GM12878 (cell line): ENCODE results near the gene PDE1C. TPM values are rescaled to one million over a fixed set of nuclear protein-coding genes. Genes with fewer than 3 reads are reported as not detected.

ENCODE experiments used
- ATAC-seq: fragments of 200-7000 bp; cut with Tn5 transposase; 3 replicates; pipeline ENCODE4 v1.9.1; 2020; ENCODE audit warnings: mild to moderate bottlenecking, moderate library complexity
- BruUV-seq: library from RNA; stranded (reverse); fragments of 400-500 nt; replicated peaks from 2 replicates; lab custom pipeline; 2021; lab: Mats Ljungman, UMichigan
- CTCF ChIA-PET: fragments of 300-600 bp; sonication (Branson Sonifier 250); formaldehyde crosslinking; extraction: SDS; loops from one replicate; lab custom pipeline; 2021; ENCODE audit warnings: inconsistent platforms; lab: Yijun Ruan, JAX
- POLR2A ChIA-PET: fragments of 350-600 bp; formaldehyde crosslinking; extraction: SDS; loops from one replicate; lab custom pipeline; 2021; ENCODE audit warnings: inconsistent platforms; lab: Charles Lee
- RAD21 ChIA-PET: fragments of 300-600 bp; sonication (Branson Sonifier 250); formaldehyde crosslinking; loops from one replicate; lab custom pipeline; 2023; ENCODE audit warnings: antibody characterized with exemption; ENCODE audit not compliant: unreplicated experiment; lab: Charles Lee
- SMC1A ChIA-PET: fragments of 300-600 bp; sonication (Branson Sonifier 250); formaldehyde crosslinking; loops from one replicate; lab custom pipeline; 2023; ENCODE audit not compliant: unreplicated experiment, uncharacterized antibody; lab: Charles Lee
- DNase-seq: peaks from one replicate; pipeline ENCODE4 v3.0.0-alpha.2; 2011; ENCODE audit warnings: low read depth, low spot score
- FAIRE-seq: peaks from 3 replicates; lab custom pipeline; 2011; peaks lifted over from hg19 to GRCh38; lab: Jason Lieb, UNC
- H2AFZ ChIP-seq: 2 replicates; pipeline ENCODE4 v1.6.0; 2011; ENCODE audit warnings: low read depth, low read length, control low read depth; ENCODE audit not compliant: control insufficient read depth
- H3K27ac ChIP-seq: 2 replicates; pipeline ENCODE4 v1.5.1; 2011; ENCODE audit warnings: control low read depth; ENCODE audit not compliant: control insufficient read depth, insufficient read depth
- H3K27me3 ChIP-seq, 2 experiments: replicated peaks in 1 of 2; 2 replicates each; pipeline versions ENCODE4 v1.6.0 to v1.6.1; 2011; ENCODE audit warnings: low read length in 1 of 2; ENCODE audit not compliant: control insufficient read depth in 2 of 2, insufficient read depth in 2 of 2
- H3K36me3 ChIP-seq, 2 experiments: 2 replicates each; pipeline ENCODE4 v1.5.1; 2011; ENCODE audit warnings: low read length in 1 of 2; ENCODE audit not compliant: control insufficient read depth in 2 of 2, insufficient read depth in 2 of 2
- H3K4me1 ChIP-seq: 2 replicates; pipeline ENCODE4 v1.6.1; 2011; ENCODE audit warnings: mild to moderate bottlenecking, low read length, moderate library complexity, mixed read lengths; ENCODE audit not compliant: control insufficient read depth, insufficient read depth
- H3K4me2 ChIP-seq: 2 replicates; pipeline ENCODE4 v1.6.0; 2011; ENCODE audit warnings: control low read depth; ENCODE audit not compliant: control insufficient read depth, insufficient read depth
- H3K4me3 ChIP-seq: fragments of 200-600 bp; sonication (generic); 2 replicates; pipeline ENCODE4 v1.5.1; 2016
- H3K79me2 ChIP-seq: 2 replicates; pipeline ENCODE4 v1.6.0; 2011; ENCODE audit warnings: low read length; ENCODE audit not compliant: control insufficient read depth, insufficient read depth
- H3K9ac ChIP-seq: 2 replicates; pipeline ENCODE4 v1.8.0; 2011; ENCODE audit warnings: low read length, control low read depth, mixed read lengths; ENCODE audit not compliant: control insufficient read depth, insufficient read depth
- H3K9me3 ChIP-seq: replicated peaks from 3 replicates; pipeline ENCODE4 v1.5.1; 2011; ENCODE audit warnings: mild to moderate bottlenecking, low read length; ENCODE audit not compliant: control insufficient read depth, insufficient read depth
- H4K20me1 ChIP-seq: 2 replicates; pipeline ENCODE4 v1.6.0; 2011; ENCODE audit not compliant: control insufficient read depth, insufficient read depth
- BHLHE40 ChIP-seq, 2 experiments: fragments of 450-650 bp in 1 of 2; IDR thresholded peaks; 2 replicates each; pipeline ENCODE4 v1.6.1; 2011 to 2017; ENCODE audit warnings: low read depth in 2 of 2, borderline replicate concordance in 1 of 2, improper control_type of control experiment in 1 of 2, low read length in 1 of 2, mild to moderate bottlenecking in 1 of 2
- CHD1 ChIP-seq: IDR thresholded peaks from 2 replicates; pipeline ENCODE4 v1.6.1; 2012; ENCODE audit warnings: low read depth, low read length, improper control_type of control experiment
- EZH2 ChIP-seq: IDR thresholded peaks from 2 replicates; pipeline ENCODE4 v1.6.1; 2012; ENCODE audit warnings: low read depth, mild to moderate bottlenecking, control low read depth, inconsistent platforms, low read length, borderline replicate concordance; ENCODE audit not compliant: control insufficient read depth
- JUND ChIP-seq: IDR thresholded peaks from 2 replicates; pipeline ENCODE4 v1.6.1; 2012; ENCODE audit warnings: low read depth, mild to moderate bottlenecking, low read length, improper control_type of control experiment, moderate library complexity
- LARP7 ChIP-seq: fragments of 450-650 bp; IDR thresholded peaks from 2 replicates; pipeline ENCODE4 v1.6.1; 2017; ENCODE audit warnings: mild to moderate bottlenecking
- NFXL1 ChIP-seq: fragments of 450-650 bp; IDR thresholded peaks from 2 replicates; pipeline ENCODE4 v1.6.1; 2017; ENCODE audit warnings: antibody characterized with exemption, mild to moderate bottlenecking, borderline replicate concordance
- ZNF384 ChIP-seq: IDR thresholded peaks from 2 replicates; pipeline ENCODE4 v1.6.1; 2012; ENCODE audit warnings: low read depth, mild to moderate bottlenecking, low read length, improper control_type of control experiment, borderline replicate concordance
- WGBS: methylation state at CpG from one replicate; pipeline ENCODE4 v1.1.6; 2016; ENCODE audit warnings: low lambda C conversion rate; ENCODE audit not compliant: insufficient replicate concordance, insufficient coverage; ENCODE audit errors: missing lambda C conversion rate; 5-methylcytosine and 5-hydroxymethylcytosine counted together
- in situ Hi-C: fragments of 300-500 bp; cut with MboI; formaldehyde crosslinking; loops from 9 replicates; pipeline ENCODE4 v1.14.3; 2018; ENCODE audit warnings: mixed read lengths
- intact Hi-C: fragments of 100-400 bp; cut with micrococcal nuclease; formaldehyde crosslinking; loops from one replicate; pipeline ENCODE4 v1.14.2; 2022; ENCODE audit not compliant: unreplicated experiment
- polyA plus RNA-seq, 11 experiments: library from polyadenylated mRNA; depleted of rRNA in 4 of 11; unstranded in 6 of 11; stranded (reverse) in 5 of 11; fragments of >200 nt; fragmentation: Nextera tagmentation in 4 of 11; fragmentation: Illumina TruSeq in 1 of 11; extraction: Ambion mirVana in 4 of 11; extraction: Trizol in 1 of 11; gene quantifications; 1 replicate in 1 of 11; 2 replicates in 10 of 11; pipeline versions ENCODE4 v1.2.1 to v1.2.3, GENCODE V29; 2011 to 2016; ENCODE audit warnings: inconsistent platforms in 2 of 11, missing spikeins in 2 of 11, low read depth in 1 of 11
- total RNA-seq, 4 experiments: library from RNA; depleted of rRNA in 3 of 4; stranded (reverse); fragments of >200 nt in 3 of 4; fragmentation: Illumina TruSeq in 1 of 4; extraction: Trizol in 1 of 4; gene quantifications; 2 replicates each; pipeline versions ENCODE4 v1.2.1 to v1.2.3, GENCODE V29; 2013 to 2021
- TF ChIP-seq, protein P1 (sequence below): fragments of 450-650 bp; formaldehyde crosslinking; IDR thresholded peaks from 2 replicates; pipeline ENCODE4 v1.5.0; 2022; ENCODE audit warnings: mild to moderate bottlenecking, missing genetic modification characterization
- TF ChIP-seq, protein P2 (sequence below): IDR thresholded peaks from 2 replicates; pipeline ENCODE4 v1.6.1; 2012; ENCODE audit warnings: mild to moderate bottlenecking, low read depth, low read length
- TF ChIP-seq, protein P3 (sequence below): fragments of 450-650 bp; IDR thresholded peaks from 2 replicates; pipeline ENCODE4 v1.6.1; 2017; ENCODE audit warnings: low read depth, mild to moderate bottlenecking, moderate library complexity
- TF ChIP-seq, protein P4 (sequence below): IDR thresholded peaks from 2 replicates; pipeline ENCODE4 v1.6.1; 2011; ENCODE audit warnings: low read depth, low read length, improper control_type of control experiment, borderline replicate concordance

PDE1C gene
- total and polyA plus RNA-seq, 10 of the 15 experiments (the other 5 are each of a cell fraction or from before 2014, with no cell fraction given) = 0.29 to 2.3 (median 0.70) TPM

DNA sequence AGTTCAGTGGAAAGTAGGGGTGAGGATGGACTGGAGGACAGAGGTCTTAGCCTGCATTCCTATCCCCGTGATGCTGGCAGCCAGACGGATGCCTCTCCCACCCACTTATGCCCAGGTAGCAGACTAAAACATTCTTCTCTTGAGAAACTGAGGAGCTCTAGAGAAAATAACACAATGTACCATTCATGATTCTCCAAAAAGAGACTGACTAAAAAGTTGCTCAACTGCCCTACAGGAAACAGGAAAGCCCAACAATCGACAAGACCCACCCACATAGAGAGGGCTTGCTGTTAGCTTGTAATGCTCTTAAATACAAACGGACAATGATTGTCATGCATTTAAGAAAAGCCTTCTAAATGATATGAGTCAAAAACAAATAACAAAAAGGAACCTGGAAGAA, 33.2 kb upstream of the PDE1C start (continued):
- TF ChIP-seq, protein P1, sequence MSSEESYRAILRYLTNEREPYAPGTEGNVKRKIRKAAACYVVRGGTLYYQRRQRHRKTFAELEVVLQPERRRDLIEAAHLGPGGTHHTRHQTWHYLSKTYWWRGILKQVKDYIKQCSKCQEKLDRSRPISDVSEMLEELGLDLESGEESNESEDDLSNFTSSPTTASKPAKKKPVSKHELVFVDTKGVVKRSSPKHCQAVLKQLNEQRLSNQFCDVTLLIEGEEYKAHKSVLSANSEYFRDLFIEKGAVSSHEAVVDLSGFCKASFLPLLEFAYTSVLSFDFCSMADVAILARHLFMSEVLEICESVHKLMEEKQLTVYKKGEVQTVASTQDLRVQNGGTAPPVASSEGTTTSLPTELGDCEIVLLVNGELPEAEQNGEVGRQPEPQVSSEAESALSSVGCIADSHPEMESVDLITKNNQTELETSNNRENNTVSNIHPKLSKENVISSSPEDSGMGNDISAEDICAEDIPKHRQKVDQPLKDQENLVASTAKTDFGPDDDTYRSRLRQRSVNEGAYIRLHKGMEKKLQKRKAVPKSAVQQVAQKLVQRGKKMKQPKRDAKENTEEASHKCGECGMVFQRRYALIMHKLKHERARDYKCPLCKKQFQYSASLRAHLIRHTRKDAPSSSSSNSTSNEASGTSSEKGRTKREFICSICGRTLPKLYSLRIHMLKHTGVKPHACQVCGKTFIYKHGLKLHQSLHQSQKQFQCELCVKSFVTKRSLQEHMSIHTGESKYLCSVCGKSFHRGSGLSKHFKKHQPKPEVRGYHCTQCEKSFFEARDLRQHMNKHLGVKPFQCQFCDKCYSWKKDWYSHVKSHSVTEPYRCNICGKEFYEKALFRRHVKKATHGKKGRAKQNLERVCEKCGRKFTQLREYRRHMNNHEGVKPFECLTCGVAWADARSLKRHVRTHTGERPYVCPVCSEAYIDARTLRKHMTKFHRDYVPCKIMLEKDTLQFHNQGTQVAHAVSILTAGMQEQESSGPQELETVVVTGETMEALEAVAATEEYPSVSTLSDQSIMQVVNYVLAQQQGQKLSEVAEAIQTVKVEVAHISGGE = no peak

DNA sequence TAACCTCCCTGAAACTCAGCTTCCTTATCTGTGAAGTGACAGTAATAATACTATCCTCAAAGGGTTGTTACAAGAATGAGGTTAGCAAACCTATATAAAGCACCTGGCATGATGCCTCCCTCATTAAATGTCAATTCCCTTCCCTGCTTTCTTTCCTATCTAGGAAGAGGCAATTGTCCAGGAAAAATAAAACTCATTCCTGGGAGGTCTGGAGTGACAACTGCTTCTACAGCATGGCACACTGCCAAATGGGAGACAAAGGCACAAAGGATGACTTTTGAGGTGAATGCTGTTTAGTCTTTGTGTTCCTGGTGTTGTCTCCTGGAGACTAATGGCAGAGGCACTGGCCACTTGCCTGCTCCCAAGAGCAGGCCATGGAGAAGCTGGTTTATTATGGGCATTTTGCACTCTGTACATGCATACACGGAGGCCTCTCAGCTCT, 32.2 kb upstream of the PDE1C start:
- no peak overlapping the region for H2AFZ ChIP-seq
- ATAC-seq (no peak), FAIRE-seq (no peak), DNase-seq (no peak)
- CTCF ChIA-PET = no interaction called here
- in situ Hi-C loops (no loop called here), intact Hi-C loops (no loop called here)
- H3K79me2 ChIP-seq = no peaks in the 10 kb centered on the region
- POLR2A ChIA-PET = no interaction called here
- no peak overlapping the region for H3K27ac ChIP-seq
- H4K20me1 ChIP-seq = no peaks in the 10 kb centered on the region
- no TSS peak for BruUV-seq
- SMC1A ChIA-PET = no interaction called here
- H3K4me3 ChIP-seq = no peak overlapping the region
- no peak overlapping the region for H3K9ac ChIP-seq
- H3K4me1 ChIP-seq = no peaks in the 10 kb centered on the region
- WGBS = 67% methylated on average over 1 of the region's 1 CpG
- no peaks in the 10 kb centered on the region for H3K27me3 ChIP-seq
- H3K4me2 ChIP-seq = no peak overlapping the region
- RAD21 ChIA-PET = no interaction called here
- no peaks in the 10 kb centered on the region for H3K36me3 ChIP-seq
- H3K9me3 ChIP-seq = no peaks in the 10 kb centered on the region; the same call in 2 of the 3 replicates
- TF ChIP-seq EZH2 = no peak
- TF ChIP-seq BHLHE40 (IDR thresholded peaks at IDR 0.05; ENCODE audit: borderline replicate concordance in 1 of 2, low read depth in 2 of 2, low read length in 1 of 2) = no peak
- TF ChIP-seq NFXL1 = no peak
- TF ChIP-seq LARP7 = no peak
- TF ChIP-seq, protein P2, sequence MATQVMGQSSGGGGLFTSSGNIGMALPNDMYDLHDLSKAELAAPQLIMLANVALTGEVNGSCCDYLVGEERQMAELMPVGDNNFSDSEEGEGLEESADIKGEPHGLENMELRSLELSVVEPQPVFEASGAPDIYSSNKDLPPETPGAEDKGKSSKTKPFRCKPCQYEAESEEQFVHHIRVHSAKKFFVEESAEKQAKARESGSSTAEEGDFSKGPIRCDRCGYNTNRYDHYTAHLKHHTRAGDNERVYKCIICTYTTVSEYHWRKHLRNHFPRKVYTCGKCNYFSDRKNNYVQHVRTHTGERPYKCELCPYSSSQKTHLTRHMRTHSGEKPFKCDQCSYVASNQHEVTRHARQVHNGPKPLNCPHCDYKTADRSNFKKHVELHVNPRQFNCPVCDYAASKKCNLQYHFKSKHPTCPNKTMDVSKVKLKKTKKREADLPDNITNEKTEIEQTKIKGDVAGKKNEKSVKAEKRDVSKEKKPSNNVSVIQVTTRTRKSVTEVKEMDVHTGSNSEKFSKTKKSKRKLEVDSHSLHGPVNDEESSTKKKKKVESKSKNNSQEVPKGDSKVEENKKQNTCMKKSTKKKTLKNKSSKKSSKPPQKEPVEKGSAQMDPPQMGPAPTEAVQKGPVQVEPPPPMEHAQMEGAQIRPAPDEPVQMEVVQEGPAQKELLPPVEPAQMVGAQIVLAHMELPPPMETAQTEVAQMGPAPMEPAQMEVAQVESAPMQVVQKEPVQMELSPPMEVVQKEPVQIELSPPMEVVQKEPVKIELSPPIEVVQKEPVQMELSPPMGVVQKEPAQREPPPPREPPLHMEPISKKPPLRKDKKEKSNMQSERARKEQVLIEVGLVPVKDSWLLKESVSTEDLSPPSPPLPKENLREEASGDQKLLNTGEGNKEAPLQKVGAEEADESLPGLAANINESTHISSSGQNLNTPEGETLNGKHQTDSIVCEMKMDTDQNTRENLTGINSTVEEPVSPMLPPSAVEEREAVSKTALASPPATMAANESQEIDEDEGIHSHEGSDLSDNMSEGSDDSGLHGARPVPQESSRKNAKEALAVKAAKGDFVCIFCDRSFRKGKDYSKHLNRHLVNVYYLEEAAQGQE = no peak
- no peak for TF ChIP-seq ZNF384
- TF ChIP-seq JUND = no peak
- TF ChIP-seq CHD1 = no peak
- TF ChIP-seq, protein P3, sequence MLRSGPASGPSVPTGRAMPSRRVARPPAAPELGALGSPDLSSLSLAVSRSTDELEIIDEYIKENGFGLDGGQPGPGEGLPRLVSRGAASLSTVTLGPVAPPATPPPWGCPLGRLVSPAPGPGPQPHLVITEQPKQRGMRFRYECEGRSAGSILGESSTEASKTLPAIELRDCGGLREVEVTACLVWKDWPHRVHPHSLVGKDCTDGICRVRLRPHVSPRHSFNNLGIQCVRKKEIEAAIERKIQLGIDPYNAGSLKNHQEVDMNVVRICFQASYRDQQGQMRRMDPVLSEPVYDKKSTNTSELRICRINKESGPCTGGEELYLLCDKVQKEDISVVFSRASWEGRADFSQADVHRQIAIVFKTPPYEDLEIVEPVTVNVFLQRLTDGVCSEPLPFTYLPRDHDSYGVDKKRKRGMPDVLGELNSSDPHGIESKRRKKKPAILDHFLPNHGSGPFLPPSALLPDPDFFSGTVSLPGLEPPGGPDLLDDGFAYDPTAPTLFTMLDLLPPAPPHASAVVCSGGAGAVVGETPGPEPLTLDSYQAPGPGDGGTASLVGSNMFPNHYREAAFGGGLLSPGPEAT = no peak
- TF ChIP-seq, protein P4, sequence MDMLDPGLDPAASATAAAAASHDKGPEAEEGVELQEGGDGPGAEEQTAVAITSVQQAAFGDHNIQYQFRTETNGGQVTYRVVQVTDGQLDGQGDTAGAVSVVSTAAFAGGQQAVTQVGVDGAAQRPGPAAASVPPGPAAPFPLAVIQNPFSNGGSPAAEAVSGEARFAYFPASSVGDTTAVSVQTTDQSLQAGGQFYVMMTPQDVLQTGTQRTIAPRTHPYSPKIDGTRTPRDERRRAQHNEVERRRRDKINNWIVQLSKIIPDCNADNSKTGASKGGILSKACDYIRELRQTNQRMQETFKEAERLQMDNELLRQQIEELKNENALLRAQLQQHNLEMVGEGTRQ = no peak
